Caco-2 (cell line): Measurements from ENCODE around the gene UHRF1. TPM values are rescaled to one million over a fixed set of nuclear protein-coding genes. Genes with fewer than 3 reads are reported as not detected.
A peak's percentile ranks its signal among the peaks of the same experiment; 100 is the strongest.

Experiments used
- Bru-seq: library from RNA; stranded (reverse); fragments of 400-500 nt; gene quantifications from one replicate; lab custom pipeline; 2021; lab: Mats Ljungman, UMichigan
- BruChase-seq, 2 experiments: library from RNA; stranded (reverse); fragments of 400-500 nt; gene quantifications; one replicate each; lab custom pipeline; 2021; lab: Mats Ljungman, UMichigan
- BruUV-seq: library from RNA; stranded (reverse); fragments of 400-500 nt; replicated peaks from 2 replicates; lab custom pipeline; 2021; lab: Mats Ljungman, UMichigan
- CTCF ChIA-PET: fragments of 300-600 bp; sonication (Branson Sonifier 250); formaldehyde crosslinking; loops from one replicate; lab custom pipeline; 2022; ENCODE audit warnings: antibody characterized with exemption; lab: Charles Lee
- POLR2A ChIA-PET: fragments of 300-600 bp; sonication (Branson Sonifier 250); formaldehyde crosslinking; loops from one replicate; lab custom pipeline; 2022; ENCODE audit warnings: antibody characterized with exemption; lab: Charles Lee
- DNase-seq, 2 experiments: peaks; one replicate each; pipeline versions ENCODE4 v3.0.0 to v3.0.0-alpha.2; 2020 to 2022
- H3K27me3 ChIP-seq: replicated peaks from 2 replicates; pipeline ENCODE4 v1.6.0; 2011; ENCODE audit warnings: low read length; ENCODE audit not compliant: control insufficient read depth, insufficient read depth
- H3K36me3 ChIP-seq: 2 replicates; pipeline ENCODE4 v1.5.1; 2011; ENCODE audit warnings: low read length; ENCODE audit not compliant: control insufficient read depth, insufficient read depth
- H3K4me1 ChIP-seq: fragments of 250-450 bp; sonication (Bioruptor Pico); 2 replicates; pipeline ENCODE4 v1.5.1; 2020; ENCODE audit warnings: mild to moderate bottlenecking
- H3K4me3 ChIP-seq: 2 replicates; pipeline ENCODE4 v1.5.1; 2011; ENCODE audit warnings: low read depth, mild to moderate bottlenecking, control low read depth, low read length
- H3K9me3 ChIP-seq: fragments of 250-450 bp; sonication (Bioruptor Pico); 2 replicates; pipeline ENCODE4 v1.5.1; 2020; ENCODE audit warnings: mild to moderate bottlenecking, moderate library complexity
- H3K27ac Mint-ChIP-seq: one replicate; pipeline ENCODE4 v1.8.0; 2022; ENCODE audit warnings: mixed read lengths; ENCODE audit not compliant: unreplicated experiment
- H3K27me3 Mint-ChIP-seq: one replicate; pipeline ENCODE4 v1.8.0; 2022; ENCODE audit warnings: mixed read lengths; ENCODE audit not compliant: insufficient read depth, unreplicated experiment
- H3K36me3 Mint-ChIP-seq: one replicate; pipeline ENCODE4 v1.8.0; 2022; ENCODE audit warnings: mild to moderate bottlenecking, mixed read lengths; ENCODE audit not compliant: insufficient read depth, unreplicated experiment
- H3K4me1 Mint-ChIP-seq: one replicate; pipeline ENCODE4 v1.8.0; 2022; ENCODE audit warnings: low read depth, mixed read lengths; ENCODE audit not compliant: unreplicated experiment
- H3K4me3 Mint-ChIP-seq: one replicate; pipeline ENCODE4 v1.8.0; 2022; ENCODE audit warnings: mild to moderate bottlenecking, moderate library complexity, mixed read lengths; ENCODE audit not compliant: unreplicated experiment
- H3K9me3 Mint-ChIP-seq: one replicate; pipeline ENCODE4 v1.8.0; 2022; ENCODE audit warnings: mixed read lengths; ENCODE audit not compliant: unreplicated experiment
- intact Hi-C: fragments of 100-400 bp; cut with micrococcal nuclease; formaldehyde crosslinking; loops from one replicate; pipeline ENCODE4 v1.10.0; 2022; ENCODE audit not compliant: unreplicated experiment
- long read RNA-seq: library from polyadenylated mRNA; stranded (forward); transcript quantifications from one replicate; pipeline ENCODE4 v2.0.0, GENCODE V29; 2022
- total RNA-seq: library from RNA; stranded (reverse); gene quantifications from 2 replicates; pipeline ENCODE4 v1.2.3, GENCODE V29; 2022
- TF ChIP-seq, protein P1 (sequence below), 2 experiments: fragments of 200-600 bp in 1 of 2; IDR thresholded peaks; 1 replicate in 1 of 2; 2 replicates in 1 of 2; pipeline versions ENCODE4 v1.5.1 to v1.8.0; 2011 to 2022; ENCODE audit warnings: antibody characterized with exemption in 1 of 2, control low read depth in 1 of 2, inconsistent platforms in 1 of 2, low read depth in 1 of 2, low read length in 1 of 2, mild to moderate bottlenecking in 1 of 2, moderate library complexity in 1 of 2; ENCODE audit not compliant: insufficient read depth in 1 of 2, severe bottlenecking in 1 of 2, unreplicated experiment in 1 of 2

Gene UHRF1
- 47.6 and 54.6 TPM in 2 replicates for total RNA-seq
- percentile 59 among the genes with signal in this experiment for Bru-seq, nascent RNA
- BruChase-seq, experiment 1, labeled RNA remaining after a 2-hour chase = percentile 66 among the genes with signal in this experiment
- BruChase-seq, experiment 2, labeled RNA remaining after a 6-hour chase = percentile 73 among the genes with signal in this experiment
- long read RNA-seq, transcript UHRF1-205 (17 exons, 3,965 nt) = major isoform, 122 of 180 reads
- long read RNA-seq, transcript UHRF1-203 (17 exons, 2,651 nt) = minor isoform, 5 of 180 reads
- long read RNA-seq, partial matches to known transcripts = 34 of 180 reads
- long read RNA-seq, other reads (novel, unspliced or antisense) = 17 of 180 reads

DNA sequence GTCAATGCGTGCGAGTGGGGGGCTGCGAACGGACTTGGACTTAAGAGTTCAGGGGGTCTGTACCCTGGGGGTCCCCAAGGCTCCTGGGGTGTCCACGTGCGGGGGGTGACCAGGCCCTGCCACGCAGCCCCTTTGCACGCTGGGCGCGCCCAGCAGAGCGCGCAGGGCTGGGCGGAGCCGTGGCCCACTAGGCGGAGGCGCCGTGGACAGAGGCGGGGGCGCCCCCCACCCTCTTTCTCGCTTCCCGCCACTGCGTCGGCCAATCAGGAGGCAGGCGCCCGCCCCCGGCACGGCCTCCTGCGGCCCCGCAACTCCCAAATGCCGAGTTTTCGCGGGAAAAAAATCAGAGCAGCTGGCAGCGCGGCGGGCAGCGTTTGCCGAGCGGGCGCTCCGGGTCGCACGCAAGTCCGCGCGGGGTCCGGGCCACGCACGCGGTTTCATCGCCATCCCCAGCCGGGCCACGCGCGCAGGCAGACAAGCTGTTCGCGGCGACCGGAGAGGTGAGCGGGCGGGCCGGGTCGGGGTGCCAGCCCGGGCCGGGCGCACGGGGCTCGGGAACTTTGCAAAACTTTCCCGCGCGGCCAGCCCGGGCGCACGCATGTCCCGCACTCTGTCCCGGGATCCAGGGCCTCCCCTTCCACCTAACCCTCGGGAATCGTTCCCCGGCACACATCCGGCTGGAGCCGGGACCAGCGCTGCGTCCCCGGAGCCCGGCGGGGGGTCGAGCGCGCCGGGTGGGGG, at the start of gene UHRF1:
Gene UHRF1, plus strand, starts transcription at position 346 of the 741 bp plus-strand sequence. CDS start 1,385 bp downstream, outside the sequence.
- POLR2A ChIA-PET = interaction anchor here (0.7 kb wide), 1 partner anchor 99 kb away, joined by 6 read pairs; no protein-coding TSS in a partner anchor

GRCh38 chr19:4859697-4860096, 49.6 kb upstream of the UHRF1 start:
- TF ChIP-seq, protein P1, sequence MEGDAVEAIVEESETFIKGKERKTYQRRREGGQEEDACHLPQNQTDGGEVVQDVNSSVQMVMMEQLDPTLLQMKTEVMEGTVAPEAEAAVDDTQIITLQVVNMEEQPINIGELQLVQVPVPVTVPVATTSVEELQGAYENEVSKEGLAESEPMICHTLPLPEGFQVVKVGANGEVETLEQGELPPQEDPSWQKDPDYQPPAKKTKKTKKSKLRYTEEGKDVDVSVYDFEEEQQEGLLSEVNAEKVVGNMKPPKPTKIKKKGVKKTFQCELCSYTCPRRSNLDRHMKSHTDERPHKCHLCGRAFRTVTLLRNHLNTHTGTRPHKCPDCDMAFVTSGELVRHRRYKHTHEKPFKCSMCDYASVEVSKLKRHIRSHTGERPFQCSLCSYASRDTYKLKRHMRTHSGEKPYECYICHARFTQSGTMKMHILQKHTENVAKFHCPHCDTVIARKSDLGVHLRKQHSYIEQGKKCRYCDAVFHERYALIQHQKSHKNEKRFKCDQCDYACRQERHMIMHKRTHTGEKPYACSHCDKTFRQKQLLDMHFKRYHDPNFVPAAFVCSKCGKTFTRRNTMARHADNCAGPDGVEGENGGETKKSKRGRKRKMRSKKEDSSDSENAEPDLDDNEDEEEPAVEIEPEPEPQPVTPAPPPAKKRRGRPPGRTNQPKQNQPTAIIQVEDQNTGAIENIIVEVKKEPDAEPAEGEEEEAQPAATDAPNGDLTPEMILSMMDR (IDR thresholded peaks at IDR 0.05; ENCODE audit: insufficient read depth in 1 of 2, low read depth in 1 of 2, low read length in 1 of 2, severe bottlenecking in 1 of 2, unreplicated experiment in 1 of 2) = no peak
- intact Hi-C loops = loop anchor here (2.0 kb wide), 1 partner anchor 51 kb away; no protein-coding TSS in a partner anchor
- no peaks in the 10 kb centered on the region for H3K4me1 Mint-ChIP-seq
- ChIA-PET CTCF (no interaction called here), POLR2A (no interaction called here)
- H3K4me1 ChIP-seq = peaks cover 11% of the 10 kb centered on the region
- H3K36me3 ChIP-seq = peaks cover 7% of the 10 kb centered on the region
- no peaks in the 10 kb centered on the region for H3K27me3 ChIP-seq
- no peak for DNase-seq
- H3K9me3 ChIP-seq = no peaks in the 10 kb centered on the region
- no TSS peak for BruUV-seq
- no peaks in the 10 kb centered on the region for H3K9me3 Mint-ChIP-seq
- no peaks in the 10 kb centered on the region for H3K27me3 Mint-ChIP-seq
- H3K4me3 Mint-ChIP-seq = no peak overlapping the region
- H3K36me3 Mint-ChIP-seq = peaks cover 24% of the 10 kb centered on the region
- no peak overlapping the region for H3K27ac Mint-ChIP-seq
- no peak overlapping the region for H3K4me3 ChIP-seq

More for the DNA sequence above, at the start of gene UHRF1:
- TF ChIP-seq, protein P1 (IDR thresholded peaks at IDR 0.05; ENCODE audit: insufficient read depth in 1 of 2, low read depth in 1 of 2, low read length in 1 of 2, severe bottlenecking in 1 of 2, unreplicated experiment in 1 of 2) = no peak
- no peaks in the 10 kb centered on the region for H3K27me3 ChIP-seq
- Mint-ChIP-seq H3K4me1 (peaks cover 17% of the 10 kb centered on the region), H3K27me3 (no peaks in the 10 kb centered on the region), H3K36me3 (peaks cover 27% of the 10 kb centered on the region), H3K27ac (peak within 1 kb of the TSS; percentile 42), H3K4me3 (peak within 1 kb of the TSS; percentile 76), H3K9me3 (no peaks in the 10 kb centered on the region)
- DNase-seq = peak; percentile 71 to 72
- H3K4me1 ChIP-seq = peaks cover 20% of the 10 kb centered on the region
- peak within 1 kb of the TSS; percentile 84 for H3K4me3 ChIP-seq
- H3K36me3 ChIP-seq = no peaks in the 10 kb centered on the region
- CTCF ChIA-PET = interaction anchor here (0.7 kb wide), 1 partner anchor 121 kb away, joined by 4 read pairs; no protein-coding TSS in a partner anchor
- intact Hi-C loops = no loop called here
- BruUV-seq = no TSS peak
- H3K9me3 ChIP-seq = no peaks in the 10 kb centered on the region

DNA sequence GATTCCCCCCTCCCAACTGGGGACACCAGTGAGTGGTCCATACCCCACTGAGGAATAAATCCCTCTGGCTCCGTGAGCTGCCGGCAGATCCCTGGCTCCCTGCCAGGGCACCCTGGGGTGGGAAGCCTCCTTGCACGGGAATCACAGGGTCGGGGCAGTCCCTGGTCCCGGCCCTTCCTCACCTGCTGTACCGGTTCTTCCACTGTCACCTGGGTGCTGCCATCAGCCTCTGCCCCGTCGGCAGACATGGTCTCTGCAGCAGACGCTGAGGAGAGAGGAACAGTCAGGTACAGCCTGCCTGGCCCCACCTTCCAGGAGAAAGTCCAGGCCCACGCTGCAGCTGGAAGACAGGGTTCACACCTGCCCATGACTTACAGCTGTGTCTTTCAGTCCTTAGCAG, 48.2 kb upstream of the UHRF1 start:
- H3K36me3 ChIP-seq = peaks cover 7% of the 10 kb centered on the region
- H3K9me3 ChIP-seq = no peaks in the 10 kb centered on the region
- H3K4me1 ChIP-seq = peaks cover 12% of the 10 kb centered on the region
- H3K4me1 Mint-ChIP-seq = no peaks in the 10 kb centered on the region
- H3K9me3 Mint-ChIP-seq = no peaks in the 10 kb centered on the region
- TF ChIP-seq, protein P1 (IDR thresholded peaks at IDR 0.05; ENCODE audit: insufficient read depth in 1 of 2, low read depth in 1 of 2, low read length in 1 of 2, severe bottlenecking in 1 of 2, unreplicated experiment in 1 of 2) = no peak
- H3K4me3 Mint-ChIP-seq = no peak overlapping the region
- DNase-seq = peak; percentile 85 to 92
- ChIA-PET CTCF (interaction anchor here (1.1 kb wide), 2 partner anchors 9 to 51 kb away, joined by 4 to 6 read pairs; no protein-coding TSS in a partner anchor), POLR2A (interaction anchor here (0.7 to 0.9 kb wide), 3 partner anchors 8 to 108 kb away, joined by 3 to 4 read pairs (median 3); partner anchors contain the start of genes FEM1A and KDM4B)
- H3K27me3 Mint-ChIP-seq = no peaks in the 10 kb centered on the region
- peak overlapping the region; percentile 51 for H3K27ac Mint-ChIP-seq
- peaks cover 24% of the 10 kb centered on the region for H3K36me3 Mint-ChIP-seq
- no peaks in the 10 kb centered on the region for H3K27me3 ChIP-seq
- BruUV-seq = no TSS peak
- peak overlapping the region; percentile 9; the same call in 1 of the 2 replicates for H3K4me3 ChIP-seq
- intact Hi-C loops = loop anchor here (2.0 kb wide), 1 partner anchor 52 kb away; no protein-coding TSS in a partner anchor
